Measurements from ENCODE around the gene FAM25G.
"Not testable (repeated sequence)": the region's sequence is repeated elsewhere in the genome, so short reads cannot be mapped to it uniquely, and the experiment has no call there.

FAM25G gene

GRCh38 chr10:47462577-47463358 lies 28.7 kb downstream of the FAM25G start:
- not testable (repeated sequence) for DNase-seq

DNA sequence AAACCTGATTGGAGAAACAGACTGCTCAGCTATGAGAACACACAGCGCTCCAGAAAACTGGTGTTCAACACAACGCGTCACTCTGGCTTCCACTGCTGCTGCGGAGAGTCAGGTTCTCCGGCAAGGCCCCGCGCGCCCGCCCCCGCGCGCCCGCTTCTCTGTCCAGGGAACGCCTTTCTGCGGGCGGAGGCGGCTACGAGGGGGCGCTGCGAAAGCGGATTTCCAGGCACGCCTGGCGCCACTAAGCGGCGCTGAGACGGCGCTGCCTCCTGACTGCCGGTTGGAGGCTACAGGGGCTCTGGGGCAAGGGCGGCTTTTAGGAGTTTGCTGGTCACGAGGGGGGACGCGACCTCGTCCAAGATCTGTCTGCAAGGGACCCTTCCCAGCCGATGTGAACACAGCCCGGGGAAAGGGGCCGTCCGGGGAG lies 30.2 kb downstream of the FAM25G start:
- DNase-seq = not testable (repeated sequence)

GRCh38 chr10:47458466-47459154 lies 32.9 kb downstream of the FAM25G start:
- no peak for DNase-seq

DNA sequence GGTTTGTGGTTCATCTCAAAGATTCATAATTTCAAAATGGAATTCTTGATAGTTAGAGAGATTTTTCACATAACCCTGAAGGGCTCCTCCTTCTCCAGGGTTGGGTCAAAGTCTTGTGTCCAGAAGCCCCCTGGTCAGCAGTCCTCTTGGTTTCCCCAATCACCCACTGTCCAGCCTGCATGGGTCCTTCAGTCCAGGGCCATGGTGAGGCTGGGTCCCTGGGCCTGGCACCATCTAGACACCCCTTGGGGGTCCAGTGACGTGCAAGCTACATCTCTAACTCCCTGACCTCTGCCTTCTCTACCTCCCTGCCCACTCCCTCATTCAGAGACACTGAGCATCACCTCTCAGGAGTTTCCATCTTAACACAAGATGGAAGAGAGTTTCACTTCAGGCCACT lies 33.7 kb downstream of the FAM25G start:
- no peak for DNase-seq

GRCh38 chr10:47457528-47457820 lies 34.0 kb downstream of the FAM25G start:
- DNase-seq = no peak

- DNase-seq = no peak
Measured at GRCh38 chr10:47456794-47457527, 34.5 kb downstream of the FAM25G start.

GRCh38 chr10:47456079-47456785 lies 35.3 kb downstream of the FAM25G start:
- DNase-seq = no peak

GRCh38 chr10:47455350-47456078 lies 36.0 kb downstream of the FAM25G start:
- not testable (repeated sequence) for DNase-seq

DNA sequence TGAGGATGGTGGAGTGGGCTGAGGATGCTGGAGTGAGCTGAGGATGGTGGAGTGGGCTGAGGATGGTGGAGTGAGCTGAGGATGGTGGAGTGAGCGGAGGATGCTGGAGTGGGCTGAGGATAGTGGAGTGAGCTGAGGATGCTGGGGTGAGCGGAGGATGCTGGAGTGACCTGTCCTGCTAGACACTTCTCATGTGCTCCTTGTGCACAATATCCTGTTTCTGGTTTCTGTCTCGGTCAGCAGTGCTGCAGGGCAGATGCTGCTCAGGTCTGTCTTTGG lies 36.8 kb downstream of the FAM25G start:
- DNase-seq = no peak

DNA sequence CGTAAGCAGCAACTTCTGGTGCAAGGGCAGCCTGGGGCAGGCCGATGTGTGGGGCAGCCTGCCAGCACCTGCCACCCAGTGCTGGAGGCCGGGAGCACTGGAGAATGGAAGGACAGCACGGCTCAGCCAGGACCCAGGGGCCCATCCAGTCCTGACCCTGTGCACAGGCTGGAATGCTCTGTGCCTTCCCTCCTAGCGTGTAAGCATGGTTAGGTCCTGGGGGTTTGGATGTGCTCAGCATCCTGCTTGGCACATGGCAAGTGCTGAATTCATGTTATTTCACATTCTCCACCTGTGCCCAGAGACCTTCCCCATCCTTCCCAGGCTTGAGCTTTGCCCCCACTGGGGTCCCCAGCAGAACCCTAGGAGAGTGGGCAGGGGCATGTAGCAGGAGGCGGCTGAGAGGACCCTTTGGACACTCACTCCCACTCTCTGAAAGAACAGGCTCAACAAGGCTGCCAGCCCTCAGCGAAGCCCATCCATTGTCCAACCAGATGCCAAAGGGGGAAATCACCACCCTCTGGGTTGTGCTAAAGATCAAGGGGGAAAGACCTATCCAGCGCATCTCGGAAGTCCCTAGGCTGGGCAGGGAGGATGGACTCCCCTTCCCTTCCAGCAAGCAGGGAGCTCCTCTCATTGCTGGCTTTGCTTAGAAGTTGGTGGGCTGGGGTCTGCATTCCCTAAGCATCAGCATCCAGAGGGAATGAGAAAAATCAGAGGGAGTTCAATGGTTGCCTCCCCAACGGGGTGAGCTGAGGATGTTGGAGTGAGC lies 37.3 kb downstream of the FAM25G start:
- no peak for DNase-seq

DNA sequence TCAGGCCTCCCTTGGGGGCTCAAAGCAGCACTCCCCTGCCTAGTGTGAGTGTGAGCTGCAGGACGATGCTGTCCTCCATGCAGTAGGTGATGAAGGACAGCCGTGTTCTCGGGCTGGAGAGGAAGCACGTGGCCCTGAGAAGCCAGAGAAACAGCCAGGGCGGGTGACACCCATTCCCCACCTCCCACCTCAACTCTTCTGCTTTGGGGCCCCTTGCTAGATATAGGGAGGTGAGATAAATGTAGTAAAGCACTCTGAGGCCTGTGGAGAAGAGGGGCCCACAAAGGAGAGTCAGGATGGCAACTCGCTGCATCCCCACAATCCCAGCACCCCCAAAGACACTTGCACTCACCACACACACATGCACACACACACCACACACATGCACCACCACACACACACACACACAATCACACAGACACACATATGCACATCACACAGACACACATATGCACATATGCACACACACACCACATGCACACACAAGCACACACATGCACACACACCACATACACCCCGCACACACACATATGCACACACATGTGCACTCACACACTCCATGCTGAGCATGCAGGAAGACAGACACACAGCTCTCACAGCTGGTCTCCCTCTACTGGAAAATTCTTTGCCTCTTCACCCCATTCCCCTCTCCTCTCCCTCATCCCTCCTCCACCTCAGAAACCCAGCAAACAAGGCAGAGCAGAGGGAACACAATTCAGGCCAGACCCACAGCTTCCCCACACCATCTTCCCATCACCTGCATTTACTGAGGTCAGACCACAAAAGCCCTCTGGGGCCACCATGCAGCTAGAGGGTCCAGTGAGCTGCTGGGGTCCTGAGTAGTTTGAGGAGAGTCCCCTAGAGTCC lies 38.1 kb downstream of the FAM25G start:
- no peak for DNase-seq

- no peak for DNase-seq
Measured at GRCh38 chr10:47452495-47453140, 38.9 kb downstream of the FAM25G start.

DNA sequence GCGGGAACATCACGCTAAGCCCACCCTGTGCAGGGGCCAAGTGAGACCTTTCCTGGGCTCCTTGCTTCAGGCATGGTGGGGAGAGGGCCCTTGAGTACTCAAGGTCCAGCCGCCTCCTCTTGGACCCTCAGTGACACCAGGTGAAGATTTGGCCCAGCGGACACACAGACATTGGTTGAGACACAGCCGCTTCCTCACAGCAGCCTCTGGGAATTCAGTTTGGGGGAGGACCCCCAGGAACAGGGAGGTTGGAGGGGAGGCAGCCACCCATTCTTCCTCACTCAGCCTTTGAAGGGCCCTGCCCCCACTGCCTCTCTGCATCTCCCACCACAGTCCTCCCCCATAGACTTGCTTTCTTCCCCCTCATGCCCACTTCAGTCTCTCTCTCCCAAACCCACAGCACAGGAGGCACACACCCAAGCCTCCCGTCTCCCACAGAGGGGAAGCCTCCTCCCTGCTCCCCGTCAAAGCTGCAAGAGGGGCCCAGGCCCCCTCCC lies 39.5 kb downstream of the FAM25G start:
- no peak for DNase-seq

- no peak for DNase-seq
Measured at GRCh38 chr10:47451273-47451997, 40.1 kb downstream of the FAM25G start.

- no peak for DNase-seq
Measured at GRCh38 chr10:47450442-47450841, 41.1 kb downstream of the FAM25G start.

GRCh38 chr10:47449979-47450378 lies 41.5 kb downstream of the FAM25G start:
- DNase-seq = no peak

DNA sequence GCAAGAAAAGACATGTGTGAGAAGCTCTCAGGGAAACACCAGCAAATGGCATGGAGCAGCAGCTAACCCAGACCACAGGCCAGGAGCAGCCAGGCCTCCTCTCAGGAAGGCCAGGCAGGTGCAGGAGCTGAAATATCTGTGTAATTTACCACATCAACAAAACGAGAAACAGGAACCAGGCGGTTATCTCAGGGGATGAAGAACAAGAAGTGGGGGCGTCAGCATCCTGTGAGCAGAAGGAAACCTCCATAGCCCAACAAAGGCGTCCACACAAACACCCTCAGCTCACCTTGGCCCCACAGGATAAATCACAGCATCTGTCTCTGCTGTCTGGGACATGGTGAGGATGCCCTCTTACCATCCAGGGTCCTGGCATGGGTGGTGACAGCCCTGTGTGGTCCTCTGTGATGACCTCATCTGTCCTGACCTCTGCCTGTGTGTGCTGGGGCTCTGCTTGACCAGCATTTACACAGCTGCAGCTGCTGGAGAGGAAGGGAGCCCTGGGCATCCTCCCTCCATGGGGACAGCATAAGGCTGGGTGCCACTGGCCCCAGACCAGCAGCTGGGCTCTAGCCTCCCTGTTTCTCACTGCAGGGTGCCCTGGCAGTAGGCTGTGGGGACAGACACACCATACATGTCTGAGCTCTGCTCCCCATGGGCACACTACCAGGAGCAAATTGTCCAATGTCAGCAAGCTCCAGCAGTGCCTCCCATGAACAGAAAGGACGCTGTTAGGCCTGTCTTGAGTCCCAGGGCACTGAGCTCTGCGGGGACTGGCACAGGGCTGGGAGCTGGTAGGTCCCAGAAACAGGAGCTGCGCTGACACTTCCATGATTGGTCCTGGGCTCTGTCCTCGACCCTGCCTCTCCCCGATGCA lies 42.2 kb downstream of the FAM25G start:
- no peak for DNase-seq

DNA sequence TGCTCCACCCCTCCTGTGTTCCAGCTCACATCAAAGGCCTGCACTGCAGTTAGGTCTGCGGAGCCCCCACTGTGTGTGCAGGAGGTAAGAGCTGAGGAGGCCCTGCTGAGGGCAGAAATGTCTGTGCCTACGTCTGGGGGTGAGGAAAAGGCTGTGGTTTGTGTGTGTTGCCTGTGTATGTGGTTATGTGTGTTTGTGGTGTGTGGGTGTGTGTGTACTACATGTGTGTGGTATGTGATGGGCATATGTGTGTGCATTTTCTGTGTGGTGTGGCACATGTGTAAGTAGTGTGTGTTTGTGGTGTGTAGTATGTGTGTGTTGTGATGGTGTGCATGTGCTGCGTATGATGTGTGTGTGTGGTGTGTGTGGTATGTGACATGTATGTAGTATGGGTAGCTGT lies 43.8 kb downstream of the FAM25G start:
- DNase-seq = no peak

GRCh38 chr10:47447209-47447608 lies 44.3 kb downstream of the FAM25G start:
- DNase-seq = no peak
